Spleen (tissue), 7 donors: ENCODE results near the gene GADD45GIP1.

Experiments used
- POLR2A ChIP-seq, 3 donors: fragments of 450-650 bp; IDR thresholded peaks; one replicate each; pipeline ENCODE4 v1.5.1; 2017; ENCODE audit warnings: antibody characterized with exemption in 3 of 3, mild to moderate bottlenecking in 1 of 3
- TF ChIP-seq, protein P1 (sequence below), 11 experiments: fragments of 200-600 bp in 7 of 11; fragments of 450-650 bp in 4 of 11; sonication (generic) in 4 of 11; IDR thresholded peaks in 8 of 11; conservative IDR thresholded peaks in 3 of 11; 1 replicate in 7 of 11; 2 replicates in 4 of 11; pipeline versions ENCODE4 v1.4.0 to v1.8.0; 2016 to 2021; ENCODE audit warnings: antibody characterized with exemption in 11 of 11, inconsistent platforms in 4 of 11, mild to moderate bottlenecking in 1 of 11
- donor health status: DM: no; HTN: no; CAD: no; lungs with moderate emphysema.
- donor health status: DM: no; HTN: no; CAD: no.
- donor health status: DM: no; HTN: no; CAD: no.

GRCh38 chr19:12949363-12950283 is 7.4 kb downstream of the GADD45GIP1 start:
- TF ChIP-seq, protein P1, sequence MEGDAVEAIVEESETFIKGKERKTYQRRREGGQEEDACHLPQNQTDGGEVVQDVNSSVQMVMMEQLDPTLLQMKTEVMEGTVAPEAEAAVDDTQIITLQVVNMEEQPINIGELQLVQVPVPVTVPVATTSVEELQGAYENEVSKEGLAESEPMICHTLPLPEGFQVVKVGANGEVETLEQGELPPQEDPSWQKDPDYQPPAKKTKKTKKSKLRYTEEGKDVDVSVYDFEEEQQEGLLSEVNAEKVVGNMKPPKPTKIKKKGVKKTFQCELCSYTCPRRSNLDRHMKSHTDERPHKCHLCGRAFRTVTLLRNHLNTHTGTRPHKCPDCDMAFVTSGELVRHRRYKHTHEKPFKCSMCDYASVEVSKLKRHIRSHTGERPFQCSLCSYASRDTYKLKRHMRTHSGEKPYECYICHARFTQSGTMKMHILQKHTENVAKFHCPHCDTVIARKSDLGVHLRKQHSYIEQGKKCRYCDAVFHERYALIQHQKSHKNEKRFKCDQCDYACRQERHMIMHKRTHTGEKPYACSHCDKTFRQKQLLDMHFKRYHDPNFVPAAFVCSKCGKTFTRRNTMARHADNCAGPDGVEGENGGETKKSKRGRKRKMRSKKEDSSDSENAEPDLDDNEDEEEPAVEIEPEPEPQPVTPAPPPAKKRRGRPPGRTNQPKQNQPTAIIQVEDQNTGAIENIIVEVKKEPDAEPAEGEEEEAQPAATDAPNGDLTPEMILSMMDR (IDR thresholded peaks at IDR 0.05 in 8 of 11, conservative IDR thresholded peaks at IDR 0.05 in 3 of 11) = no peak
- no peak for TF ChIP-seq POLR2A (IDR thresholded peaks at IDR 0.05)
